ENCODE data around the gene SLCO4A1. TPM values are rescaled to one million over a fixed set of nuclear protein-coding genes. Genes with fewer than 3 reads are reported as not detected.

Gene SLCO4A1
- total and polyA plus RNA-seq, 9 of the 15 experiments (the other 6 are each of a cell fraction or from before 2014, with no cell fraction given) = 1.6 to 21.9 (median 12.8) TPM

DNA sequence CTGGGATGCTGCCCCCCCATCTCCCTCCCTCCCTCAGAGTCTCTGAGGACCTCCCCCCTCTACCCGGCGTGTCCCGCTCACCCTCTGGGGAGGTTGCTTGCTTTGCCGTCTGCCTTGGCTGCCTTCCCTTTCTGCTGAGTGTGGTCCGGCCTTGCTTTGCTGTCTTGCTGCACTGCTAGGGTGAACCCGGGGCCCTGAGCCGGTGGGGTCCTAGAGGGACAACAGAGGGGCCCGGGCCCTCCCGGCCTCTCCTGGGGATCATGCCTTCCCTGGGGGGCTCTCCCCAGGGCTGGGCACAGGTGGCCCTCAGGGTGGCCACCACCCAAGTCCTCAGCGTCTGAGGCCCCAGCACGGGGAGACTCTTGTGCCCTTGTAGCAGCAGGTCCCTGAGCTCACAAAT, 19.3 kb downstream of the SLCO4A1 start:
- Histone ChIP-seq H3K9me3 (replicated peaks; ENCODE audit: control insufficient read depth, insufficient read depth, low read depth, low read length) (no peaks in the 10 kb centered on the region), H3K36me3 (ENCODE audit: control insufficient read depth, insufficient read depth, low read length) (peaks cover 37% of the 10 kb centered on the region; the same call in 1 of the 3 replicates), H3K4me3 (no peak overlapping the region), H3K27ac (ENCODE audit: extremely low read depth, low read depth, low read length) (no peak overlapping the region), H3K4me1 (replicated peaks in 1 of 2; ENCODE audit: control insufficient read depth in 2 of 2, insufficient read depth in 2 of 2, low read length in 2 of 2) (peaks cover 0 to 45% of the 10 kb centered on the region in 2 experiments; a peak in 2 of 5 replicates), H3K4me2 (ENCODE audit: insufficient read depth, low read length) (no peak overlapping the region), H2AFZ (ENCODE audit: low read depth, low read length) (no peak overlapping the region), H3K79me2 (ENCODE audit: control insufficient read depth, insufficient read depth, low read length) (no peaks in the 10 kb centered on the region), H4K20me1 (replicated peaks; ENCODE audit: control insufficient read depth, insufficient read depth, low read length) (no peaks in the 10 kb centered on the region; the same call in 1 of the 2 replicates), H3K9ac (ENCODE audit: insufficient read depth in 1 of 2, low read depth in 2 of 2, low read length in 2 of 2) (no peak overlapping the region; a peak in 1 of 4 replicates), H3K9me1 (ENCODE audit: control insufficient read depth, insufficient read depth, low read length) (no peaks in the 10 kb centered on the region), H3K27me3 (ENCODE audit: control insufficient read depth in 2 of 2, insufficient read depth in 2 of 2, low read length in 2 of 2) (no peaks in the 10 kb centered on the region)
- 96% methylated on average over 8 of the region's 11 CpGs for WGBS (ENCODE audit: insufficient coverage, low coverage, missing lambda C conversion rate)
- ATAC-seq (no peak), FAIRE-seq (no peak), DNase-seq (ENCODE audit: extremely low read depth in 1 of 4, low spot score in 3 of 4) (no peak)
- in situ Hi-C loops (cut with MboI) = no loop called here
- TF ChIP-seq CHAMP1 (IDR thresholded peaks at IDR 0.05) = no peak
- no peak for TF ChIP-seq ELF1 (tag; IDR thresholded peaks at IDR 0.05)
- TF ChIP-seq RBM39 (optimal IDR thresholded peaks at IDR 0.05; ENCODE audit: low read depth, low read length) = no peak
- no peak for TF ChIP-seq MCM3 (IDR thresholded peaks at IDR 0.05)
- no peak for TF ChIP-seq ZNF589 (CRISPR knock-in tag; IDR thresholded peaks at IDR 0.05; ENCODE audit: low read depth)
- no peak for TF ChIP-seq POLR3A (IDR thresholded peaks at IDR 0.05; ENCODE audit: borderline replicate concordance, extremely low read depth, insufficient read depth, insufficient read length)
- no peak for TF ChIP-seq ZNF696 (CRISPR knock-in tag; conservative IDR thresholded peaks at IDR 0.05)
- no peak for TF ChIP-seq ZNF124 (CRISPR knock-in tag; IDR thresholded peaks at IDR 0.05)
- TF ChIP-seq HDAC6 (IDR thresholded peaks at IDR 0.05; ENCODE audit: low read depth, low read length) = no peak
- TF ChIP-seq ZNF518B (CRISPR knock-in tag; IDR thresholded peaks at IDR 0.05) = no peak
- TF ChIP-seq DNMT1 (IDR thresholded peaks at IDR 0.05) = no peak
- TF ChIP-seq NFXL1 (CRISPR knock-in tag; IDR thresholded peaks at IDR 0.05) = no peak
- TF ChIP-seq, protein P1, sequence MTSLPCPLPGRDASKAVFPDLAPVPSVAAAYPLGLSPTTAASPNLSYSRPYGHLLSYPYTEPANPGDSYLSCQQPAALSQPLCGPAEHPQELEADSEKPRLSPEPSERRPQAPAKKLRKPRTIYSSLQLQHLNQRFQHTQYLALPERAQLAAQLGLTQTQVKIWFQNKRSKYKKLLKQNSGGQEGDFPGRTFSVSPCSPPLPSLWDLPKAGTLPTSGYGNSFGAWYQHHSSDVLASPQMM (CRISPR knock-in tag; IDR thresholded peaks at IDR 0.05) = no peak
- intact Hi-C loops (cut with micrococcal nuclease) = no loop called here
- ChIA-PET POLR2A (interaction anchor here (0.5 kb wide), 1 partner anchor 14 kb away, joined by 3 read pairs; no protein-coding TSS in a partner anchor), CTCF (ENCODE audit: low intra/inter-chr PET ratio) (no interaction called here)
- no TSS peak for BruUV-seq (replicated peaks)

Data from K562 (cell line).